Calu3 (cell line): ENCODE results near the gene TMEM143. TPM values are rescaled to one million over a fixed set of nuclear protein-coding genes. Genes with fewer than 3 reads are reported as not detected.

Experiments
- BruUV-seq: library from RNA; stranded (reverse); fragments of 400-500 nt; replicated peaks from 2 replicates; lab custom pipeline; 2021; lab: Mats Ljungman, UMichigan
- CTCF ChIA-PET: fragments of 300-600 bp; sonication (Branson Sonifier 250); formaldehyde crosslinking; loops from one replicate; lab custom pipeline; 2022; ENCODE audit warnings: antibody characterized with exemption; lab: Charles Lee
- DNase-seq: peaks from one replicate; pipeline ENCODE4 v3.0.0; 2022
- H3K27ac Mint-ChIP-seq: one replicate; pipeline ENCODE4 v1.8.0; 2022; ENCODE audit warnings: mixed read lengths; ENCODE audit not compliant: unreplicated experiment
- H3K27me3 Mint-ChIP-seq: one replicate; pipeline ENCODE4 v1.8.0; 2022; ENCODE audit warnings: mixed read lengths; ENCODE audit not compliant: unreplicated experiment
- H3K36me3 Mint-ChIP-seq: one replicate; pipeline ENCODE4 v1.8.0; 2022; ENCODE audit warnings: mild to moderate bottlenecking, moderate library complexity, mixed read lengths; ENCODE audit not compliant: insufficient read depth, unreplicated experiment
- H3K4me1 Mint-ChIP-seq: one replicate; pipeline ENCODE4 v1.8.0; 2022; ENCODE audit warnings: mild to moderate bottlenecking, low read depth, mixed read lengths; ENCODE audit not compliant: unreplicated experiment
- H3K4me3 Mint-ChIP-seq: one replicate; pipeline ENCODE4 v1.8.0; 2022; ENCODE audit warnings: mild to moderate bottlenecking, low read depth, moderate library complexity, mixed read lengths; ENCODE audit not compliant: unreplicated experiment
- H3K9me3 Mint-ChIP-seq: one replicate; pipeline ENCODE4 v1.8.0; 2022; ENCODE audit warnings: low read depth, mixed read lengths; ENCODE audit not compliant: unreplicated experiment
- CTCF ChIP-seq: fragments of 200-600 bp; IDR thresholded peaks from one replicate; pipeline ENCODE4 v1.8.0; 2022; ENCODE audit warnings: antibody characterized with exemption; ENCODE audit not compliant: unreplicated experiment
- intact Hi-C: fragments of 100-400 bp; cut with micrococcal nuclease; formaldehyde crosslinking; loops from one replicate; pipeline ENCODE4 v1.10.0; 2022; ENCODE audit not compliant: unreplicated experiment
- total RNA-seq: library from RNA; stranded (reverse); gene quantifications from 2 replicates; pipeline ENCODE4 v1.2.3, GENCODE V29; 2022

The TMEM143 gene
- total RNA-seq, 1 experiment from 2014 or later: 10.4 TPM

- Mint-ChIP-seq H3K27me3 (peaks cover 11% of the 10 kb centered on the region), H3K4me1 (no peaks in the 10 kb centered on the region), H3K9me3 (peaks cover 20% of the 10 kb centered on the region), H3K36me3 (peaks cover 6% of the 10 kb centered on the region), H3K27ac (no peak overlapping the region), H3K4me3 (no peak overlapping the region)
- TF ChIP-seq CTCF: no peak
- no peak for DNase-seq
- intact Hi-C loops: no loop called here
- CTCF ChIA-PET: interaction anchor here (0.7 kb wide), 1 partner anchor 38 kb away, joined by 3 read pairs; no protein-coding TSS in a partner anchor
- BruUV-seq: no TSS peak
These were observed 76.0 kb downstream of the TMEM143 start for GRCh38 chr19:48287748-48288147.

DNA sequence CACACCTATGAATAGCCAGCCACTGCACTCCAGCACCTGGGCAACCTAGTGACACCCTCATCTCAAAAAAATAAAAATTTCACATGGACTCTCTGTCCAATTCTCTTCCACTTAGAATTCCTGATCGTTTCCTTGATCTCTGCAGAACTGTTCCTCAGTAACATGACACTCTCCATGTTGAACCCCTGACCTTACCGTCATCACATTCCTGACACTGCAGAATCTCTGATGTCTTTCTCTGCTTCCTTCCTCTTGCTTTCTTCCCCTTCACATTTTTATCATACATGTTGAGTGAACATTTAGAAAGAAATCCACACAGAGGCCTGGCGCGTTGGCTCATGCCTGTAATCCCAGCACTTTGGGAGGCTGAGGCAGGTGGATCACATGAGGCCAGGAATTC, 78.8 kb downstream of the TMEM143 start:
- Mint-ChIP-seq H3K27ac (no peak overlapping the region), H3K4me3 (no peak overlapping the region), H3K27me3 (peaks cover 11% of the 10 kb centered on the region), H3K36me3 (no peaks in the 10 kb centered on the region), H3K4me1 (no peaks in the 10 kb centered on the region), H3K9me3 (peaks cover 20% of the 10 kb centered on the region)
- DNase-seq: no peak
- CTCF ChIA-PET: no interaction called here
- no TSS peak for BruUV-seq
- TF ChIP-seq CTCF: no peak
- intact Hi-C loops: no loop called here

DNA sequence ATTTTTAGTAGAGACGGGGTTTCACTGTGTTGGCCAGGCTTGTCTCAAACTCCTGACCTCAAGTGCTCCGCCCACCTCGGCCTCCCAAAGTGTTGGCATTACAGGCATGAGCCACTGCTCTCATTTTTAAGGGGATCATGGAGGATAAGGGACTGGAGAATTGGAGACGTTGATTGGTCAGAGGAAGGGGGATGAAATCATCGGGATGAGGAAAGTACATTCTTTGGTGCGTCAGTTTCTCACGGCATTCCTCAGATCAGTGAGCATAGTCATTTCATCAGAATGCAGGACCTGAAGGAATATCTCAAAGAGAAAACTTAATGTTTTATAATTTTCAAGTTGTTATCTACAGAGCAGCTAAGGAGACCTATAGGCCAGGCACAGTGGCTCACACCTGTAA, 79.8 kb downstream of the TMEM143 start:
- no TSS peak for BruUV-seq
- Mint-ChIP-seq H3K4me3 (no peak overlapping the region), H3K4me1 (no peaks in the 10 kb centered on the region), H3K27me3 (peaks cover 11% of the 10 kb centered on the region), H3K27ac (no peak overlapping the region), H3K9me3 (peaks cover 20% of the 10 kb centered on the region), H3K36me3 (no peaks in the 10 kb centered on the region)
- intact Hi-C loops: no loop called here
- CTCF ChIA-PET: no interaction called here
- TF ChIP-seq CTCF: no peak
- DNase-seq: no peak

Other genes with a start within 250 kb of the TMEM143 start
- 99.3 and 99.4 TPM in 2 replicates for gene LIG1, start 193.6 kb downstream of the TMEM143 start, total RNA-seq
- gene ZSWIM9, start 193.3 kb downstream of the TMEM143 start, total RNA-seq: 16.4 and 17.4 TPM in 2 replicates
- gene CARD8, start 108.0 kb downstream of the TMEM143 start, total RNA-seq: 32.3 and 34.0 TPM in 2 replicates
- gene ZNF114, start 93.9 kb downstream of the TMEM143 start, total RNA-seq: 0.69 and 0.78 TPM in 2 replicates
- gene EMP3, start 38.4 kb downstream of the TMEM143 start, total RNA-seq: 27.5 and 29.5 TPM in 2 replicates
- gene SYNGR4, start 427 bp upstream of the TMEM143 start, total RNA-seq: not detected in 2 replicates
- gene KDELR1, start 27.6 kb upstream of the TMEM143 start, total RNA-seq: 185 and 194 TPM in 2 replicates
- gene GRIN2D, start 29.7 kb upstream of the TMEM143 start, total RNA-seq: 0.15 TPM in 1 of 2 replicates, not detected in the other
- 75.0 and 76.7 TPM in 2 replicates for gene GRWD1, start 82.0 kb upstream of the TMEM143 start, total RNA-seq
- 9.6 and 9.9 TPM in 2 replicates for gene KCNJ14, start 91.6 kb upstream of the TMEM143 start, total RNA-seq
- 98.1 and 109 TPM in 2 replicates for gene CYTH2, start 105.4 kb upstream of the TMEM143 start, total RNA-seq
- gene LMTK3, start 147.9 kb upstream of the TMEM143 start, total RNA-seq: 1.0 and 2.4 TPM in 2 replicates
- 0.64 TPM in 1 of 2 replicates, not detected in the other for gene SULT2B1, start 188.2 kb upstream of the TMEM143 start, total RNA-seq
- not detected in 2 replicates for gene SPACA4, start 242.8 kb upstream of the TMEM143 start, total RNA-seq